HL-60 (cell line): ENCODE results near the gene FXN.
"Not testable (repeated sequence)": the region's sequence is repeated elsewhere in the genome, so short reads cannot be mapped to it uniquely, and the experiment has no call there.

ENCODE experiments used
- DNase-seq, 2 experiments: peaks; one replicate each; pipeline ENCODE4 v3.0.0-alpha.2; 2010 to 2020; ENCODE audit warnings: low read depth in 1 of 2, low spot score in 1 of 2
- H3K27ac ChIP-seq: fragments of 250-450 bp; sonication (Bioruptor Pico); replicated peaks from 2 replicates; pipeline ENCODE4 v1.5.1; 2020; ENCODE audit warnings: mild to moderate bottlenecking, moderate library complexity
- H3K27me3 ChIP-seq: fragments of 250-450 bp; sonication (Bioruptor Pico); 2 replicates; pipeline ENCODE4 v1.5.1; 2021; ENCODE audit warnings: mild to moderate bottlenecking, moderate library complexity; ENCODE audit not compliant: insufficient read depth, poor library complexity, severe bottlenecking
- H3K4me3 ChIP-seq: replicated peaks from 2 replicates; pipeline ENCODE4 v1.5.1; 2011; ENCODE audit warnings: mild to moderate bottlenecking, control low read depth, low read length; ENCODE audit not compliant: insufficient read depth
- GABPA ChIP-seq: IDR thresholded peaks from 2 replicates; pipeline ENCODE4 v1.6.1; 2012; ENCODE audit warnings: low read depth
- POLR2AphosphoS5 ChIP-seq: IDR thresholded peaks from 2 replicates; pipeline ENCODE4 v1.6.1; 2012; ENCODE audit warnings: low read depth
- SPI1 ChIP-seq: IDR thresholded peaks from 2 replicates; pipeline ENCODE4 v1.6.1; 2012; ENCODE audit warnings: low read depth, mild to moderate bottlenecking, borderline replicate concordance
- TF ChIP-seq, protein P1 (sequence below): IDR thresholded peaks from one replicate; pipeline ENCODE4 v1.5.1; 2011; ENCODE audit warnings: low read length, control low read depth, inconsistent platforms; ENCODE audit not compliant: insufficient read depth
- TF ChIP-seq, protein P2 (sequence below): IDR thresholded peaks from 2 replicates; pipeline ENCODE4 v1.6.1; 2012; ENCODE audit warnings: low read depth; ENCODE audit not compliant: insufficient replicate concordance

Gene FXN

GRCh38 chr9:69045821-69046220, 10.3 kb downstream of the FXN start:
- Histone ChIP-seq H3K27ac (no peak overlapping the region), H3K27me3 (no peaks in the 10 kb centered on the region), H3K4me3 (no peak overlapping the region)
- TF ChIP-seq, protein P1, sequence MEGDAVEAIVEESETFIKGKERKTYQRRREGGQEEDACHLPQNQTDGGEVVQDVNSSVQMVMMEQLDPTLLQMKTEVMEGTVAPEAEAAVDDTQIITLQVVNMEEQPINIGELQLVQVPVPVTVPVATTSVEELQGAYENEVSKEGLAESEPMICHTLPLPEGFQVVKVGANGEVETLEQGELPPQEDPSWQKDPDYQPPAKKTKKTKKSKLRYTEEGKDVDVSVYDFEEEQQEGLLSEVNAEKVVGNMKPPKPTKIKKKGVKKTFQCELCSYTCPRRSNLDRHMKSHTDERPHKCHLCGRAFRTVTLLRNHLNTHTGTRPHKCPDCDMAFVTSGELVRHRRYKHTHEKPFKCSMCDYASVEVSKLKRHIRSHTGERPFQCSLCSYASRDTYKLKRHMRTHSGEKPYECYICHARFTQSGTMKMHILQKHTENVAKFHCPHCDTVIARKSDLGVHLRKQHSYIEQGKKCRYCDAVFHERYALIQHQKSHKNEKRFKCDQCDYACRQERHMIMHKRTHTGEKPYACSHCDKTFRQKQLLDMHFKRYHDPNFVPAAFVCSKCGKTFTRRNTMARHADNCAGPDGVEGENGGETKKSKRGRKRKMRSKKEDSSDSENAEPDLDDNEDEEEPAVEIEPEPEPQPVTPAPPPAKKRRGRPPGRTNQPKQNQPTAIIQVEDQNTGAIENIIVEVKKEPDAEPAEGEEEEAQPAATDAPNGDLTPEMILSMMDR, result no peak
- TF ChIP-seq SPI1 (no peak), POLR2AphosphoS5 (no peak), GABPA (no peak)
- no peak for DNase-seq

DNA sequence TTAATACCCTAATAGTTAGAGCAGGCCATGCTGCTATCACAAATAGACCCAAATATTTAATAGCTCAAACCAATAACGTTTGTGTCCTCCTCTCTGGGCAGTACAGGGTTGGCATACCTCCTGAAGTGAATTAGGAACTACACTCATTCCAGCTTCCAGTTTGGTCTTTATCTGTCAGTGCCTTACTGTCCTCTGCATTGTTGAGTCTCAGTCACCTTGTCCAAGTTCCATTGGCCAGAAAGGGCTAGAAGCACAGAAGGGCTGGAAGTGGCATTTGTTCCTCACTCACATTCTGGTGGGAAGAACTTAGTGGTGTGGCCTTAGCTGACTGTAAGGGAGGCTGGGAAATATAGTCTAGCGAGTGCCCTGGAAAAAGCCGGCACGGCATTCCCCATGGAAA, 11.2 kb downstream of the FXN start:
- DNase-seq, result no peak
- Histone ChIP-seq H3K27me3 (no peaks in the 10 kb centered on the region), H3K4me3 (no peak overlapping the region), H3K27ac (no peak overlapping the region)
- TF ChIP-seq, protein P1, result no peak

DNA sequence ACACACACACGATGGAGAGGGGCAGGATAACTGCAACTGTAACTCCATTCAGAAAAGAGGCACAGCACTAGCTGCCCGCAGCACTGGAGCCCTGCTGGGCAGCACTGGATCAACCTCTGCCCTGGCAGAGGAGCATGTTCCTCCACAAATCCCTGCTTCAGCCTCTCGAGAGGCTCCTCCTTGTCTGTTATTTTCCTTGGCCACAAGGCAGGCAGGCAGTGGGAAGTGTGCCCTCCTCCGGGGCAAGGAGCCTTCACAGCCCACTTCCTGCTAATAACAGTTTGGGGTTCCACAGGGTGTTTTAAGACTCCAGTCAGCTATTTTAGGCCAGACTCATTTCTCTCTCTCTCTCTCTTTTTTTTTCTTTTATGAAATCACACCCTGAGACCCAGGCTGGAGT, 11.8 kb downstream of the FXN start:
- no peak overlapping the region for H3K4me3 ChIP-seq
- H3K27me3 ChIP-seq, result no peaks in the 10 kb centered on the region
- no peak overlapping the region for H3K27ac ChIP-seq
- DNase-seq, result no peak
- TF ChIP-seq, protein P1, result no peak

DNA sequence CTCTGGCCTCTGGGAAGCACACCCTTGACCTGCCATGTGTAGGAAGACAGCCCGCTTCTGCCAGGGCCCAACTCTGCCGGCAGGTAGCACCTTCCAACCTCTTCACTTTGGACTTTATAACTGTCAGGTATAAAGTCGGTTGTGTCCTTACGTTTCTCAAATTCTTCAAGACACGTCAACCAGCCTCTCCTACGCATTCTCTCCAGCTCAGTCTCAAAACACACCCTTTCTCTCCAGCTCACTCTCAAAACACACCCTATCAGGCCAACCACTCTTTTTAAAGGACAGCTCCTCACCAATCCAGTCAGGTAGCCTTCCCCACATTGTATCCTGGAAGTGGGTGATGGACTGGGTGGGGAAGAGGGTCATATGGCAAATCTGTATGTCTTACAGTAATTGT, 13.5 kb downstream of the FXN start:
- no peaks in the 10 kb centered on the region for H3K27me3 ChIP-seq
- H3K4me3 ChIP-seq, result no peak overlapping the region
- TF ChIP-seq GABPA (no peak), POLR2AphosphoS5 (no peak), SPI1 (no peak)
- TF ChIP-seq, protein P2, sequence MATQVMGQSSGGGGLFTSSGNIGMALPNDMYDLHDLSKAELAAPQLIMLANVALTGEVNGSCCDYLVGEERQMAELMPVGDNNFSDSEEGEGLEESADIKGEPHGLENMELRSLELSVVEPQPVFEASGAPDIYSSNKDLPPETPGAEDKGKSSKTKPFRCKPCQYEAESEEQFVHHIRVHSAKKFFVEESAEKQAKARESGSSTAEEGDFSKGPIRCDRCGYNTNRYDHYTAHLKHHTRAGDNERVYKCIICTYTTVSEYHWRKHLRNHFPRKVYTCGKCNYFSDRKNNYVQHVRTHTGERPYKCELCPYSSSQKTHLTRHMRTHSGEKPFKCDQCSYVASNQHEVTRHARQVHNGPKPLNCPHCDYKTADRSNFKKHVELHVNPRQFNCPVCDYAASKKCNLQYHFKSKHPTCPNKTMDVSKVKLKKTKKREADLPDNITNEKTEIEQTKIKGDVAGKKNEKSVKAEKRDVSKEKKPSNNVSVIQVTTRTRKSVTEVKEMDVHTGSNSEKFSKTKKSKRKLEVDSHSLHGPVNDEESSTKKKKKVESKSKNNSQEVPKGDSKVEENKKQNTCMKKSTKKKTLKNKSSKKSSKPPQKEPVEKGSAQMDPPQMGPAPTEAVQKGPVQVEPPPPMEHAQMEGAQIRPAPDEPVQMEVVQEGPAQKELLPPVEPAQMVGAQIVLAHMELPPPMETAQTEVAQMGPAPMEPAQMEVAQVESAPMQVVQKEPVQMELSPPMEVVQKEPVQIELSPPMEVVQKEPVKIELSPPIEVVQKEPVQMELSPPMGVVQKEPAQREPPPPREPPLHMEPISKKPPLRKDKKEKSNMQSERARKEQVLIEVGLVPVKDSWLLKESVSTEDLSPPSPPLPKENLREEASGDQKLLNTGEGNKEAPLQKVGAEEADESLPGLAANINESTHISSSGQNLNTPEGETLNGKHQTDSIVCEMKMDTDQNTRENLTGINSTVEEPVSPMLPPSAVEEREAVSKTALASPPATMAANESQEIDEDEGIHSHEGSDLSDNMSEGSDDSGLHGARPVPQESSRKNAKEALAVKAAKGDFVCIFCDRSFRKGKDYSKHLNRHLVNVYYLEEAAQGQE, result no peak
- TF ChIP-seq, protein P1, result no peak
- DNase-seq, result no peak
- H3K27ac ChIP-seq, result no peak overlapping the region

DNA sequence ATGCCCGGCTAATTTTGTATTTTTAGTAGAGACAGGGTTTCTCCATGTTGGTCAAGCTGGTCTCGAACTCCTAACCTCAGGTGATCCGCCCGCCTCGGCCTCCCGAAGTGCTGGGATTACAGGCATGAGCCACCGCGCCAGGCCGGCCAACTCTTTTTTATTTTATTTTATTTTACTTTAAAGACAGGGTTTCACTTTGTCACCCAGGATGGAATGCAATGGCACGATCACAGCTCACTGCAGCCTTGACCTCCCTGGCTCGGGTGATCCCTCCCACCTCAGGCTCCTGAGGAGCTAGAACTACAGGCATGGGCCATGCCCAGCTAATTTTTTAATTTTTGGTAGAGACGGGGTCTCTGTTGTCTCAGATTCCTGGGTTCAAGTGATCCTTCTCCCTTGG, 15.4 kb downstream of the FXN start:
- DNase-seq, H3K4me3 ChIP-seq, H3K27me3 ChIP-seq, H3K27ac ChIP-seq: not testable (repeated sequence)
